8988T (cell line): ENCODE data around the gene RHEX.

ENCODE experiments used
- DNase-seq: peaks from one replicate; pipeline ENCODE4 v3.0.0; 2011

The RHEX gene

DNA sequence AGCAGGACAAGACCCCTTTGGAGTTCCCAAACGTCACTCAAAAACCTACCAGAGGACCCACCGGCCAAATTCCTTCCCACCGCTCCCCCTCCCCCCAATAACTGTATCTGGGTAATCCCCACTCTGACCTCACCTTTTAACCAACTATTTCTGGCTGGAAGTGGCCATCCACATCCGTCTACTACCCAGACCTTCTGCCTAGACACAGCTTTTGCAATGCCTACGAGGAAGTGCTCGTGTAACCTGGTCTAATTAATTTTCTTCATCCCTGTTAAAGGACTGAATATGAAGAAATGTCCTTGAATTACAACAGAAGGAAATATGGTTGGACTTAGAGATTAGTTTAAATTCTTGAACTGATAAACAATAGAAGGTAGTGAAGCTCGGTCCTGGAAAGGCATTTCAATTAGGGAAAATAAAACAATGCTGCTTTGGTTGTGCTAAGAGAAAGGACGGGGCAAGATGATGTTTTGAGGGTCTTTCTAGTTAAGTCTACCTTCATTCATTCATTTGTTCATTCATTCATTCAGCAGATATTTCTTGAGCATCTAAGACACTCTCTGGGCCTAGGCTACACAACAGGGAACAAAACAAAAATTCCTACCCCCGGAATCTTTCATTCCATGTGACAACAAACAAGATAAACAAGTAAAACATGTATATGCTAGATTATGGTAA is 45.4 kb downstream of the RHEX start:
- DNase-seq: no peak

- DNase-seq: no peak
Observed at GRCh38 chr1:206100226-206100815, 47.3 kb downstream of the RHEX start.

- no peak for DNase-seq
Observed at GRCh38 chr1:206101351-206102045, 48.5 kb downstream of the RHEX start.

DNA sequence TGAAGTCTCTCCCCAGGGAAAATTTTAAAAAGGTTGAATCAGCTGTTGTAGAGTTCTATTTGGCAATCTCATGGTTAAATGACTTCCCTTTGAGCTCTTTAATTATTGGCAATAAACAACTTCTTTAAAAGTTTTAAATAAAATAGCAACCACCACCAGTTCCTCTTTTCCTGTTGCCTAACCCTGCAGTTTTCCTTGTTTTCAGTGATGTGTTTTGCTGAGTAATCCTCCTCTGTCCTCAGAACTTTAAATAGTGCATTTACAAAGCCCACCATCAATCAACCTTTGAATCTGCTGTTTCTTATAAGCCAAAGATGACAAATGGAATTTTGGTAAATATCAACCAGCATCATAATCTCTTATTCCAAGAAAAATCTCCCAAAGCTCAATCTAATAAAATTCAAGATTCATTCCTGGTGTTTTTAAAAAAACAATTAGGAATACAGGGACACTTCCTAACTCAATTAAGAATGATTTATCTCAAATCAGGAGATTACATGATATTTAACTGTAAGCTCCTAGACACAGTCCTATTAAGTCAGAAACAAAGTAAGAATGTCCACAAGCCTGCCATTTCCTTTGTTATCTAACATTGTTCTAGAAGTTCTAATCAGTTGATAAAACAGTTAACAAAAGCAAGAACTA is 49.4 kb downstream of the RHEX start:
- no peak for DNase-seq

GRCh38 chr1:206103979-206104378 is 51.0 kb downstream of the RHEX start:
- no peak for DNase-seq

GRCh38 chr1:206105464-206105995 is 52.6 kb downstream of the RHEX start:
- no peak for DNase-seq

DNA sequence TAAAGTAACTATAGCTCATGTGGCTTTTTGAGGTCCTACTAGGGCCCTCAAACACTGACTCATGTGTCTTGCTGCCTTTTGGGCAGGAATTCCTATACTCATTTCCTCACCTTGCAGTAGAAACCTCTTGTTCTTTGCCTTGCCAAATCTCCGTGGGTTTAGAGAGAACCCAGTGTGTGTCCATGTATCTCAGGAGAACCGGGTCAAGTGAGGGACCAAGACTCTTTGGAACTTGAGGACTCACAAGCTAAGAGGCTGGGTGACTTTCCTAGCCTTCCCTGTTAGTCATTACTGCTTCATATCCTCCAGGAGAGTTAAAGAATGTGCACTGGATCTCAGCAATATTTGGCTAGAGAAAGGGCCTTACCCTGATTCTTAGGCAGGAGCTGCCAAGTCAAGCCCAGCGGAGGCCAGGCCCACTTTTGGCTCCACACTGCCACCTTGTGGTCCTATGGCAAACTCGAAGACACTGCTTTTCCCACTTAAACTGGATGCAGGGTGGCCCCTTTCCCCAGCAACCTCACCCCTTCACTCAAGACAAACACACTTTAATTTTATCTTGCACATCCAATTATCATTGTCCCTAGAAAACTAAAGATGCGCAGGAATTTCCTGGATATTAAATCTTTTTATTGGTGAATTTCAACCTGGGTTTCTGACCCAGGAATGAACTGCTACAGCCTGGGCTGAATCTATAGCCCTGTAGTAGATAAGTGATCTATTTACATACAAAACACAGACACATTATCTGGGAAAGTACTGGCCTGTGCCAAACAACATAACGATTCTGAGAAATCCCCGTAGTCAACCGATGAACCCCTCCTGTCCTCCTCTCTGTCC is 53.6 kb downstream of the RHEX start:
- peak; percentile 73 for DNase-seq

DNA sequence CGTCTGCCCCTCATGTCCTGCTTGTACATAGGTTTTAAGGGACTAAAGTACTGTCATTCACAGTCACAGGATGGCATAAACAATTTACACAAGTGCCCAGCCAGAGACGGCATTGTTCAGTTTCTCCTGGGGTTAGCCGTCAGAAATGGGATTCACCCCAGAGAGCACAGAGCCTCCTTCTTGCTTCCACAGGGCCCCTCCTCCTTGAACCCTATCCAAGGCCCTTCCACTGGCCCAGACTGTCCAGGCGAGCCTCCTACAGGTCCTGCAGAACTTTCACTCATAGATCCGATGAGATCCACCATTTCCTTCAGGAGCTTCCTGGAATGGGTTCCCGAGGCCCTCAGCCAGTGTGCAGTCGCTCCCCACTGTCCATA is 54.2 kb downstream of the RHEX start:
- no peak for DNase-seq

DNA sequence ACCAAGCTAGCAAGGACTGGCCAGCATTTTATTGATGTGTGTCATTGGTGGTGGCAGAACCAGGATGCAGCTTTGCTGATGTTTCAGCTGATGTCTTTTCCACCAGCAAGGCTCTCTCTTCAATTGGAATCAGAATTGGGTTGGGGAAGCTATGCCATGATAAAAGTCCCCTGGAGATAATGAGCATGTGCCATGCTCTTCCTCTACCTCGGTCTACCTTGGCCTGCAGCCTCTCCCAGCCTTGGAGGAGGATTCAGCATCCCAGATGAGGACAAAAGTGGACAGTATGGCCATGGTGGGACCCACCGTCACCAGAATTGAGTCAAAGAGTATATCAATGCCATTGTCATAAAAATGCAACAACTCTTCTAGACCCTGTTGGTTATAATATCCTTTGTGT is 55.7 kb downstream of the RHEX start:
- DNase-seq: no peak

GRCh38 chr1:206109718-206110117 is 56.7 kb downstream of the RHEX start:
- DNase-seq: no peak

DNA sequence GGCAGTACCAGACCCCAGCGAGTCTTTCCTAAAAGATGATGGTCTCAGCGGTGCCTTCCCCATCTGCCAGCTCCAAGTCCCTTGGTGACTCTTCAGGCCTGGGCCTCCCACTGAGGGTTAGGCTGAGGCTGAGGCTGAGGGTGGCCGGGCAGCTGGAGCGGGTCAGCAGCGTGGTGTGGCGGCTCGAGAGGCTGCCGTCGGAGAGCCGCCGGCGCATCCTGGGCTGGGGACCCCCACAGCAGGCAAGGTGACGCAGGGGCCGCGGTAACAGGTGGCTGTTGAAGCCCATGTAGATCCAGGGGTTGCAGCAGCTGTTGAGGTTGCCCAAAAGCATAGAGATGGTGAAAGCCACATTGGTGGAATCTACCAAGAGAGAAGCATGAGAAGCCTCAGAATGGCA is 57.2 kb downstream of the RHEX start:
- DNase-seq: no peak

DNA sequence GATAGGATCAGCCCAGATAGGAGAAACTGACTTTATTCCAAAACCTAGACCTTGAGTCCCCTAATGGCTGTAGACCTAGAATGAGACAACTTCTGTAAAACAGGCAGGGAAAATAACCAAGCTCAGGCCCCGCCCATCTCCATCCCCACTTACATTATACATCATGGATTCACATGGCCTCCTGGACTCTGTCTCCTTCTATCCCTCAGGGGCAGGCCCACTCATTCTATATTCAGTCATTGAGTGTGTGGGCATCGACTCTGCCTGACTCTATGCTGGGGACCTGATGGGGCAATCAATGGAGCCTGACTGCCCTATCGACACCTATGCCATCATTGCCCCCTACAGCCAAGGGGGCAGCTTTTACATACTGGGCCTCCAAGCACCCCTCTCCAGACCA is 57.8 kb downstream of the RHEX start:
- no peak for DNase-seq

GRCh38 chr1:206111271-206111927 is 58.4 kb downstream of the RHEX start:
- no peak for DNase-seq

DNA sequence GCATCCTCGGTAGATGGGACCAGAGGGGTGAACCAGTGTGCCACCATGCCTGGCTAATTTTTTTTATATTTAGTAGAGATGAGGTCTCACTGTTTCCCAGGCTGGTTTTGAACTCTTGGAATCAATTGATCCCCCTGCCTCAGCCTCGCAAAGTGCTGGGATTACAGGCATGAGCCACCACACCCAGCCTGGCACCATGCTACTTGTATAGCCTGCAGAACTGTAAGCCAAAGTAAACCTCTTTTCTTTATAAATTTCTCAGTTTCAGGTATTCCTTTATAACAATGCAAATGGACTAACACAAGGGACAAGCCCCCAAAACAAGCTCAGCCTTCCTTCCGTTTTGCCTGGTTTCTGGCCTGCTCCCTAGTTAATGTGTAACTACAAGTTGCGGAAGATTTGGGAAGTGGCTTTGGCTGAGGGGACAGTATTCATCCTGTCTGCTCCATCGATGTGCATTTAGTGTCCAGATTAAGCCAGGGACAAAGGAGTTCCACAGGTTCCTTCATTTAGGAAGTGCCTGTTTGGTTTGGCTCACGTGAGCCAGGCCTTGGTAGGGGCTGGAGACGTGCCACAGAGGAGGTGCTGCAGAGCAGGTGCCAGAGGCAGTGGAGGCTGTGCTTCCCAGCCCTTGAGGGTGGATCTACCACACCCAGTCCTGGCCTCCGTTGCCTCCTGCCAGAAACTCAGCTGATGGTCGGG is 59.8 kb downstream of the RHEX start:
- no peak for DNase-seq

DNA sequence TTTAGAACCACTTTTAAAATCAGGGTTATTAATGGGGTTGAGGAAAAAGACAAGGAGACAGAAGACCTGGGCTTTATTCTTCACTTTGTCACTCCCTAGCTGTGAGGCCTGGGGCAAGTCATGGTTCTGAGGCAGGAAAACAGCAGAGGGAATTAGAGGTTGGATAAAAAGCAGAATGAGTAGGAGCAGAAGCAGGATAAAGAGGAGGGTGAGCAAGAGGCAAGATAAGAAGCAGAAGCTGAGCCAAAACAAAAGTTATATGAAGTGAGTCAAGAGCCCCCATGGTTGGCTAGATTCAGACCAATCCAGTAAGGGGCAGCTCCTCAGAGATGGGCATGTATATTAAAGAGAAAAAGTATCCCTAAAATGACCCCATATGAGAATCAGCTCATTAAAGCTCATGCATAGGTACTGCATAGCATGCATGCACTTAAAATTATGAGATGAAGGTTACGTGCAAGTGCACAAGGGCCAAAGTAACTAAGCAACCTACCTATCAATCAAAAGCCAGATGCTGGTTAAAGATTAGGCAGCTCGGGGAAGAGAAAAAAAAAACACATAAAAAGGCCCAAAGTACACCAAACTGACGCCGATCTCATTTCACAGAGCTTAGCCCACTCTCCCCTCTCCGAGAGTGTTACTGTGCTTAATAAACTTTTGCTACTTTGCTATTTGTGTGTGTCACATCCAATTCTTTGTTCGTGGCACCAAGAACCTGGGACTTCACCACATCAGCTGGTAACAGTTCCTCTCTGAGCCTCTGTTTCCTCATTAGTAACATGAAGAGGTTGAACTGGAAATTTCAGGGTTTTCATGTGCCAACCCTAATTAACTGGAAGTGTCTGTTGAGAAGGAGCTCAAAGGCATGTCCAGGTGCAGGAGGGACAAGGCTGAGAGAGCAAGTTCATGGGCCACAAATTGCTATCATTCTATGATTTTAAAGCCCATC is 62.0 kb downstream of the RHEX start:
- DNase-seq: no peak

- no peak for DNase-seq
Observed at GRCh38 chr1:206115791-206116190, 62.8 kb downstream of the RHEX start.

DNA sequence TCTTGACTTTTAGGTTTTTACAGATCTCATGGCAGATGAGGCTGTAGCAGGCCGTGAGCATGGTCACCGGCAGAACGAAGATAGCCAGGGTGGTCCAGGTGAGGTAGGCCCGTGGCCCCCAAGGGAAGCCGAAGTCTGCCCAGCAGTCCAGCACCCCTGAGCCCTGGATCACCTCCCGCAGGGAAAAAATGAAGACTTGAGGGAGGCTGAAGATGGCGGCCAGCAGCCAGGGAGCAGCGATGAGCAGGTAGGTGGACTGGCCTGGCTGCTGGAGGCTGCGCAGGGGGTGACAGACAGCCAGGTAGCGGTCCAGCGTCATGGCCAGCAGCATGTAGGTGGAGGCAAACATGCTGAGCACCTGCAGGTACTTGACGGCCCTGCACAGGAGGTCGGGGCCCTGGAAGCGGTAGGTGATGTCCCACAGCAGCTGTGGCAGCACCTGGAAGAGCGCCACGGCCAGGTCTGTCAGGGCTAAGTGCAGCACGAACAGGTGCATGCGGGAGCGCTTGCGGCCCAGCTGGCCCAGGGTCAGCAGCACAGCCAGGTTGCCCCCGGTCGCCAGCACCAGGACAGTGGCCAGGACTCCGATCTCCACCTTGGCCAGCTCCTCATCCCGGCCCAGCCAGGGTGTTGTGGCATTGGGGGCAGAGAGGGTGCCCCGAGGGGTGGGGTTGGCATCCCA is 63.4 kb downstream of the RHEX start:
- no peak for DNase-seq

DNA sequence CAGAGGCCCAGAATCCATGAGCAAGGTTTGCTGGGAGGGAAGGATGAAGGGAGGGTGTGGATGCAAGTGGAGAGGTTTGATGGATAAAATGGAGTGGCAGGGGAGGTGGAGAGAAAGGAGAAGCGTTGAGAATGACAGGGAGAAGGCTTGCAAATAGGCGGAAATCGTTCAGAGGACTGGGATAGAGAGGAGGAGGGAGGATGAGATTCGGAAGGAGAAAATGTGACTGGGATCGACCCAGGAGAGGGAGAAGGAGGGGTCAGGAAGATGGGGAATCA is 63.8 kb downstream of the RHEX start:
- DNase-seq: no peak

- peak; percentile 57 for DNase-seq
Observed at GRCh38 chr1:206117151-206117948, 64.4 kb downstream of the RHEX start, which contains the start of gene AVPR1B. Gene AVPR1B, minus strand, starts transcription at chr1:206117388. Its CDS starts 498 bp downstream, at chr1:206116890.
